Measurements from ENCODE around the gene PTPRJ. TPM values are rescaled to one million over a fixed set of nuclear protein-coding genes. Genes with fewer than 3 reads are reported as not detected.

PTPRJ gene
- total RNA-seq, 6 experiments from 2014 or later = 15.7 to 20.8 (median 19.2) TPM

DNA sequence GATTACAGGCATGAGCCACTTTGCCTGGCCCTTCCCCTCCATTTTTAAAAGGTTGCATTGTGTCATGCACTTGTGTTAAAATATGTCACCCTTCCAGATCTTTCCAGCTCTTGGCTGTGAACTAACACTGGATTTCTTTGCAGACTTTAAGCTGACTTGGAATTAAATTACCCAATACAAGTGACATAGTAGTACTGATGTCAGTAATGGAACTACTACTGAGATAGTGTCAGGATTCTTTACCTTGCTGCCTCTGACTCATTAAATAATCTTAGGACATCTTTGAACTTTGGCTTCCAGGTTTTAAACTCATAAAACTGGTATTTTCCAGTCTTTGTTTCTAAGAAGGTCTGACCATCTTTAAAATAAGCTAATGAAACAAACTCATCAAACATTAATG lies 184.5 kb downstream of the PTPRJ start:
- peaks cover 44% of the 10 kb centered on the region for H3K4me1 Mint-ChIP-seq (ENCODE audit: low read depth)
- TF ChIP-seq, protein P1, sequence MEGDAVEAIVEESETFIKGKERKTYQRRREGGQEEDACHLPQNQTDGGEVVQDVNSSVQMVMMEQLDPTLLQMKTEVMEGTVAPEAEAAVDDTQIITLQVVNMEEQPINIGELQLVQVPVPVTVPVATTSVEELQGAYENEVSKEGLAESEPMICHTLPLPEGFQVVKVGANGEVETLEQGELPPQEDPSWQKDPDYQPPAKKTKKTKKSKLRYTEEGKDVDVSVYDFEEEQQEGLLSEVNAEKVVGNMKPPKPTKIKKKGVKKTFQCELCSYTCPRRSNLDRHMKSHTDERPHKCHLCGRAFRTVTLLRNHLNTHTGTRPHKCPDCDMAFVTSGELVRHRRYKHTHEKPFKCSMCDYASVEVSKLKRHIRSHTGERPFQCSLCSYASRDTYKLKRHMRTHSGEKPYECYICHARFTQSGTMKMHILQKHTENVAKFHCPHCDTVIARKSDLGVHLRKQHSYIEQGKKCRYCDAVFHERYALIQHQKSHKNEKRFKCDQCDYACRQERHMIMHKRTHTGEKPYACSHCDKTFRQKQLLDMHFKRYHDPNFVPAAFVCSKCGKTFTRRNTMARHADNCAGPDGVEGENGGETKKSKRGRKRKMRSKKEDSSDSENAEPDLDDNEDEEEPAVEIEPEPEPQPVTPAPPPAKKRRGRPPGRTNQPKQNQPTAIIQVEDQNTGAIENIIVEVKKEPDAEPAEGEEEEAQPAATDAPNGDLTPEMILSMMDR (IDR thresholded peaks at IDR 0.05) = no peak
- DNase-seq = no peak
- no peaks in the 10 kb centered on the region for H3K9me3 Mint-ChIP-seq
- H3K27me3 Mint-ChIP-seq (ENCODE audit: insufficient read depth) = no peaks in the 10 kb centered on the region
- peaks cover 42% of the 10 kb centered on the region for H3K36me3 Mint-ChIP-seq (ENCODE audit: low read depth)
- no peak overlapping the region for H3K27ac Mint-ChIP-seq
- H3K4me3 Mint-ChIP-seq = no peak overlapping the region

DNA sequence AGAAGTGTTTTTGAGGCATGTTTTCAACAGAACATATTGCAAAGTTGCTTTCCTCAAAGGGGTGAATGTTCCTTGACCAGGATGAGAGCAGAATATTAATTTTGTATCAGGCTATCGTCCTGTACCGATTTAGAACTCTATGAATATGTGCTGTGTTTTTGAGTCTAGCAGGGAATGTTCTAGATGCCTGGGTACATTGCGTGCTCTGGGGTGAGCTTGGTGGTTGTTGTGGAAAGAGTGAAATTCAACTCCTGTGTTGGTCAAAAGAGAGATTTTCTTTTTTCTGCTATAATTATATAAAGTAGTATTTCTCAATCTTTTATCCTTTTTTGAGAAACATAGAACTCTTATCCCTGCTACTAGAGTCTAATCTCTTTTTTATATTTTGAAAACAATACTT lies 185.1 kb downstream of the PTPRJ start:
- no peak for DNase-seq
- Mint-ChIP-seq H3K4me3 (no peak overlapping the region), H3K36me3 (ENCODE audit: low read depth) (peaks cover 42% of the 10 kb centered on the region), H3K27me3 (ENCODE audit: insufficient read depth) (peaks cover 2% of the 10 kb centered on the region; the same call in 1 of the 2 replicates), H3K27ac (no peak overlapping the region), H3K9me3 (no peaks in the 10 kb centered on the region), H3K4me1 (ENCODE audit: low read depth) (peaks cover 50% of the 10 kb centered on the region)
- TF ChIP-seq, protein P1 (IDR thresholded peaks at IDR 0.05) = no peak

DNA sequence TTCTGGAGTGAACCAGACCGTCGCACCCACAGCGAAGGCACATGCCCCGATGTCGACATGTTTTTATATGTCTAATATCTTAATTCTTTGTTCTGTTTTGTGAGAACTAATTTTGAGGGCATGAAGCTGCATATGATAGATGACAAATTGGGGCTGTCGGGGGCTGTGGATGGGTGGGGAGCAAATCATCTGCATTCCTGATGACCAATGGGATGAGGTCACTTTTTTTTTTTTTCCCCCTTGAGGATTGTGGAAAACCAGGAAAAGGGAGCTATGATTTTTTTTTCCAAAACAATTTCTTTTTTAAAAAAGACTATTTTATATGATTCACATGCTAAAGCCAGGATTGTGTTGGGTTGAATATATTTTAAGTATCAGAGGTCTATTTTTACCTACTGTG lies 187.0 kb downstream of the PTPRJ start:
- no peaks in the 10 kb centered on the region for H3K9me3 Mint-ChIP-seq
- H3K36me3 Mint-ChIP-seq (ENCODE audit: low read depth) = peaks cover 42% of the 10 kb centered on the region
- TF ChIP-seq, protein P1 (IDR thresholded peaks at IDR 0.05) = no peak
- H3K4me3 Mint-ChIP-seq = no peak overlapping the region
- no peak for DNase-seq
- H3K4me1 Mint-ChIP-seq (ENCODE audit: low read depth) = peaks cover 62% of the 10 kb centered on the region
- H3K27ac Mint-ChIP-seq = no peak overlapping the region
- peaks cover 2% of the 10 kb centered on the region; the same call in 1 of the 2 replicates for H3K27me3 Mint-ChIP-seq (ENCODE audit: insufficient read depth)

DNA sequence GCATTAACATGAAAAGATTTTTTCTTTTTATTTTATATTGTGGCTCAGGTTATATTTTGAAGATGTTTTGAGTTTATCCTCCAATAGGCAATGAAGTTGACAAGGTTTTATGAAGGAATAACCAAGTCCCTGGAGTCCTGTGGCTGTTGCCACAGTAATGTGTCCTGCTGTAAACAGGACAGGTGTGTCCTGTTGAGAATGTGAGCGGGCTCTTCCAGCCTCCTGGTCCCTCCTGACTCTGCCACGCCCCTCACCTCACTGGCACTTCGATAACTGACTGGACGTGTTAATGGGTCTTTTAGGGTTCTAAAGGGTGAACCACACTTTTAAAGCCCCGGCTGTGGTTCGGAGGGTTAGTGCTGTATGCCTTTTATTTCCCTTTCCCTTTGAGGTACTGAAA lies 188.5 kb downstream of the PTPRJ start:
- Mint-ChIP-seq H3K4me1 (ENCODE audit: low read depth) (peaks cover 51% of the 10 kb centered on the region), H3K4me3 (no peak overlapping the region), H3K27me3 (ENCODE audit: insufficient read depth) (peaks cover 2% of the 10 kb centered on the region; the same call in 1 of the 2 replicates), H3K36me3 (ENCODE audit: low read depth) (peaks cover 41% of the 10 kb centered on the region), H3K9me3 (no peaks in the 10 kb centered on the region), H3K27ac (no peak overlapping the region)
- TF ChIP-seq, protein P1 (IDR thresholded peaks at IDR 0.05) = no peak
- DNase-seq = no peak

DNA sequence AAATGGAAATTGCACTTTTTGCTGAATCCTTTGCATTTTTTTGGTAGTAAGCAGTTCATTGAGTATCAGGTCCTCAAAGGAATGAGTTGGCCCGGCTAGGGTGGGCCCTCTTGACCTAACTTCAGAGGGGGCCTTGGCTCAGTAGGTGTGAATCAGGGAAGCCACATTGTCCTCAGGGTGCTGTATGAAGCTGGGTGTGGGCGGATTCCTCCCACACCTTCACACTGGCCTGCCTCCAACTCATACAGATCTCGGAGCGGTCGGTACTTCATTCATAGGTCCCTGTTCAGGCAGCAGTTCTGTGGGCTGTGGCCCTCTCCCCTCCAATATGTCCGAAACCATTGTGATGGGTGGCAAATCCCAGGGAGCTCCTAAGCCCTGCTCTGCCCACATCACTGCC lies 188.9 kb downstream of the PTPRJ start:
- H3K27ac Mint-ChIP-seq = no peak overlapping the region

More for the DNA sequence above, 188.9 kb downstream of the PTPRJ start:
- no peak overlapping the region for H3K4me3 Mint-ChIP-seq
- no peak for DNase-seq
- TF ChIP-seq, protein P1 (IDR thresholded peaks at IDR 0.05) = no peak
- H3K4me1 Mint-ChIP-seq (ENCODE audit: low read depth) = peaks cover 51% of the 10 kb centered on the region
- peaks cover 2% of the 10 kb centered on the region; the same call in 1 of the 2 replicates for H3K27me3 Mint-ChIP-seq (ENCODE audit: insufficient read depth)
- peaks cover 37% of the 10 kb centered on the region for H3K36me3 Mint-ChIP-seq (ENCODE audit: low read depth)
- H3K9me3 Mint-ChIP-seq = no peaks in the 10 kb centered on the region

Data from HFFc6 (cell line).